H1 (cell line): ENCODE data around the gene PLCH2. TPM values are rescaled to one million over a fixed set of nuclear protein-coding genes. Genes with fewer than 3 reads are reported as not detected.

ENCODE experiments used
- CTCF ChIA-PET: fragments of 300-600 bp; sonication (Branson Sonifier 250); formaldehyde crosslinking; loops from one replicate; lab custom pipeline; 2021; ENCODE audit not compliant: partially characterized antibody; lab: Charles Lee
- POLR2A ChIA-PET: fragments of 300-600 bp; sonication (Branson Sonifier 250); formaldehyde crosslinking; loops from one replicate; lab custom pipeline; 2021; ENCODE audit warnings: inconsistent platforms; ENCODE audit not compliant: partially characterized antibody; lab: Charles Lee
- DNase-seq, 2 experiments: peaks; one replicate each; pipeline versions ENCODE4 v3.0.0 to v3.0.0-alpha.2; 2010 to 2022; ENCODE audit warnings: low spot score in 2 of 2, low read depth in 1 of 2, mixed read lengths in 1 of 2
- FAIRE-seq: peaks from 2 replicates; lab custom pipeline; 2011; peaks lifted over from hg19 to GRCh38; lab: Jason Lieb, UNC
- H2AFZ ChIP-seq: 2 replicates; pipeline ENCODE4 v1.8.1; 2012; ENCODE audit warnings: low read length, inconsistent platforms
- H2AK5ac ChIP-seq: 2 replicates; pipeline ENCODE4 v1.6.1; 2013; ENCODE audit warnings: low read depth, low read length
- H2BK120ac ChIP-seq: replicated peaks from 2 replicates; pipeline ENCODE3; 2013; ENCODE audit warnings: low read depth, low read length, inconsistent platforms
- H2BK12ac ChIP-seq: 2 replicates; pipeline ENCODE4 v1.6.1; 2013; ENCODE audit warnings: low read depth, low read length
- H2BK15ac ChIP-seq: 2 replicates; pipeline ENCODE4 v1.6.1; 2013; ENCODE audit warnings: low read length
- H2BK20ac ChIP-seq: 2 replicates; pipeline ENCODE4 v1.6.1; 2013; ENCODE audit warnings: low read length
- H2BK5ac ChIP-seq: 2 replicates; pipeline ENCODE4 v1.6.1; 2013; ENCODE audit warnings: low read depth, low read length
- H3K14ac ChIP-seq: 2 replicates; pipeline ENCODE4 v1.6.1; 2013; ENCODE audit warnings: inconsistent platforms; ENCODE audit not compliant: insufficient read length
- H3K18ac ChIP-seq: 2 replicates; pipeline ENCODE4 v1.6.1; 2013; ENCODE audit warnings: low read length; ENCODE audit errors: extremely low read depth
- H3K23ac ChIP-seq: 2 replicates; pipeline ENCODE4 v1.6.1; 2013; ENCODE audit warnings: inconsistent platforms; ENCODE audit not compliant: insufficient read length
- H3K23me2 ChIP-seq: 2 replicates; pipeline ENCODE4 v1.6.1; 2013; ENCODE audit warnings: low read depth, low read length
- H3K27ac ChIP-seq: 2 replicates; pipeline ENCODE4 v1.6.1; 2011; ENCODE audit warnings: low read depth, low read length, inconsistent platforms
- H3K27me3 ChIP-seq, 4 experiments: replicated peaks in 1 of 4; 1 replicate in 1 of 4; 2 replicates in 3 of 4; pipeline versions ENCODE4 v1.6.1 to v1.8.1; 2011 to 2013; ENCODE audit warnings: low read length in 3 of 4, mild to moderate bottlenecking in 3 of 4, inconsistent platforms in 2 of 4, mixed read lengths in 2 of 4, moderate library complexity in 1 of 4; ENCODE audit not compliant: control insufficient read depth in 3 of 4, insufficient read depth in 3 of 4; ENCODE audit errors: extremely low read depth in 1 of 4
- H3K36me3 ChIP-seq, 4 experiments: 2 replicates each; pipeline versions ENCODE4 v1.6.1 to v1.8.1; 2011 to 2013; ENCODE audit warnings: mild to moderate bottlenecking in 4 of 4, low read length in 3 of 4, moderate library complexity in 2 of 4, control low read depth in 1 of 4, inconsistent platforms in 1 of 4; ENCODE audit not compliant: insufficient read depth in 4 of 4, control insufficient read depth in 2 of 4
- H3K4ac ChIP-seq: replicated peaks from 2 replicates; pipeline ENCODE3; 2013; ENCODE audit warnings: low read length, low read depth, mixed read lengths, inconsistent platforms; ENCODE audit not compliant: insufficient read length
- H3K4me1 ChIP-seq, 4 experiments: replicated peaks in 1 of 4; 1 replicate in 1 of 4; 2 replicates in 3 of 4; pipeline versions ENCODE4 v1.6.1 to v1.8.1; 2011 to 2013; ENCODE audit warnings: low read length in 3 of 4, inconsistent platforms in 2 of 4, mixed read lengths in 1 of 4; ENCODE audit not compliant: insufficient read depth in 4 of 4, control insufficient read depth in 3 of 4
- H3K4me2 ChIP-seq, 2 experiments: 2 replicates each; pipeline versions ENCODE4 v1.6.1 to v1.8.1; 2011 to 2013; ENCODE audit warnings: low read depth in 2 of 2, low read length in 2 of 2, control low read depth in 1 of 2, inconsistent platforms in 1 of 2, mild to moderate bottlenecking in 1 of 2; ENCODE audit not compliant: insufficient read depth in 1 of 2
- H3K4me3 ChIP-seq, 4 experiments: fragments of 200-600, 300-600 bp in 1 of 4; sonication (generic), shearing (Covaris generic), sonication (Bioruptor Twin) in 1 of 4; 2 replicates each; pipeline versions ENCODE4 v1.5.1 to v1.8.1; 2011 to 2016; ENCODE audit warnings: low read length in 4 of 4, low read depth in 3 of 4, control low read depth in 2 of 4, inconsistent platforms in 2 of 4, mild to moderate bottlenecking in 2 of 4, mixed read lengths in 1 of 4, moderate library complexity in 1 of 4; ENCODE audit not compliant: insufficient read depth in 2 of 4; ENCODE audit errors: extremely low read depth in 1 of 4
- H3K56ac ChIP-seq: replicated peaks from 2 replicates; pipeline ENCODE3; 2013; ENCODE audit warnings: low read depth, mild to moderate bottlenecking, mixed read lengths, low read length, inconsistent platforms; ENCODE audit not compliant: insufficient read length
- H3K79me1 ChIP-seq: 2 replicates; pipeline ENCODE4 v1.6.1; 2013; ENCODE audit warnings: low read depth, low read length, control low read depth
- H3K79me2 ChIP-seq, 2 experiments: 2 replicates each; pipeline versions ENCODE4 v1.6.1 to v1.8.1; 2012 to 2013; ENCODE audit warnings: low read length in 2 of 2, mild to moderate bottlenecking in 2 of 2, inconsistent platforms in 1 of 2; ENCODE audit not compliant: insufficient read depth in 2 of 2, control insufficient read depth in 1 of 2
- H3K9ac ChIP-seq, 4 experiments: replicated peaks in 1 of 4; 1 replicate in 1 of 4; 2 replicates in 3 of 4; pipeline versions ENCODE4 v1.6.1 to v1.8.1; 2011 to 2013; ENCODE audit warnings: low read depth in 3 of 4, low read length in 3 of 4, control low read depth in 2 of 4, mild to moderate bottlenecking in 2 of 4, moderate library complexity in 2 of 4, inconsistent platforms in 1 of 4; ENCODE audit errors: extremely low read depth in 1 of 4
- H3K9me3 ChIP-seq, 2 experiments: 2 replicates each; pipeline versions ENCODE4 v1.6.1 to v1.8.1; 2012 to 2013; ENCODE audit warnings: mild to moderate bottlenecking in 2 of 2, moderate library complexity in 2 of 2, control low read depth in 1 of 2, inconsistent platforms in 1 of 2, low read depth in 1 of 2, low read length in 1 of 2, mixed read lengths in 1 of 2; ENCODE audit not compliant: insufficient read depth in 2 of 2
- H4K20me1 ChIP-seq, 2 experiments: replicated peaks in 1 of 2; 2 replicates each; pipeline versions ENCODE3 to v1.8.1; 2011 to 2013; ENCODE audit warnings: inconsistent platforms in 2 of 2, low read length in 2 of 2, mild to moderate bottlenecking in 1 of 2; ENCODE audit not compliant: insufficient read depth in 2 of 2, control insufficient read depth in 1 of 2
- H4K5ac ChIP-seq: 2 replicates; pipeline ENCODE4 v1.6.1; 2013; ENCODE audit warnings: low read length, low read depth, mixed read lengths, inconsistent platforms; ENCODE audit not compliant: insufficient read length
- H4K8ac ChIP-seq: 2 replicates; pipeline ENCODE4 v1.8.0; 2013; ENCODE audit warnings: mild to moderate bottlenecking, moderate library complexity, low read length, inconsistent platforms; ENCODE audit not compliant: insufficient read depth; ENCODE audit errors: extremely low read depth
- H4K91ac ChIP-seq: replicated peaks from 2 replicates; pipeline ENCODE3; 2013; ENCODE audit warnings: low read length, mixed read lengths, inconsistent platforms; ENCODE audit not compliant: insufficient read length
- CBX5 ChIP-seq: fragments of 300-800, 300-1000 bp; sonication (generic); IDR thresholded peaks from 2 replicates; pipeline ENCODE4 v1.7.1; 2016; ENCODE audit warnings: antibody characterized with exemption, low read length, low read depth
- FOSL1 ChIP-seq: IDR thresholded peaks from 2 replicates; pipeline ENCODE4 v1.6.1; 2011; ENCODE audit warnings: mild to moderate bottlenecking, low read depth, low read length, moderate library complexity; ENCODE audit not compliant: insufficient read depth
- HDAC6 ChIP-seq: IDR thresholded peaks from one replicate; pipeline ENCODE4 v1.7.1; 2012; ENCODE audit warnings: low read depth, mild to moderate bottlenecking, inconsistent platforms, low read length, moderate library complexity
- JUND ChIP-seq: IDR thresholded peaks from 2 replicates; pipeline ENCODE4 v1.6.1; 2011; ENCODE audit warnings: mild to moderate bottlenecking, improper control_type of control experiment, low read length
- POLR2AphosphoS5 ChIP-seq: IDR thresholded peaks from 2 replicates; pipeline ENCODE4 v1.6.1; 2011; ENCODE audit warnings: low read depth, low read length
- RAD21 ChIP-seq, 2 experiments: IDR thresholded peaks in 1 of 2; conservative IDR thresholded peaks in 1 of 2; 2 replicates each; pipeline ENCODE4 v1.6.1; 2011; ENCODE audit warnings: low read depth in 2 of 2, low read length in 2 of 2, improper control_type of control experiment in 1 of 2, inconsistent platforms in 1 of 2, mild to moderate bottlenecking in 1 of 2, moderate library complexity in 1 of 2
- RBBP5 ChIP-seq: IDR thresholded peaks from 2 replicates; pipeline ENCODE4 v1.7.1; 2012; ENCODE audit warnings: low read depth, mild to moderate bottlenecking, inconsistent platforms, low read length, moderate library complexity, borderline replicate concordance
- RFX5 ChIP-seq: IDR thresholded peaks from 2 replicates; pipeline ENCODE4 v1.6.1; 2011; ENCODE audit warnings: low read depth, low read length, improper control_type of control experiment, borderline replicate concordance
- SIX5 ChIP-seq: IDR thresholded peaks from 2 replicates; pipeline ENCODE4 v1.6.1; 2011; ENCODE audit warnings: mild to moderate bottlenecking, low read depth, low read length
- SUZ12 ChIP-seq: fragments of 200-600 bp; sonication (generic); IDR thresholded peaks from 2 replicates; pipeline ENCODE4 v1.6.1; 2012; ENCODE audit warnings: mild to moderate bottlenecking, inconsistent platforms, low read length, moderate library complexity, mixed read lengths
- TBP ChIP-seq: IDR thresholded peaks from 2 replicates; pipeline ENCODE4 v1.6.1; 2011; ENCODE audit warnings: low read depth, low read length, improper control_type of control experiment
- WGBS, 2 experiments: shearing (Covaris generic) in 1 of 2; methylation state at CpG; one replicate each; pipeline versions ENCODE4 v1.1.6 to v1.1.7; 2013 to 2015; ENCODE audit warnings: low lambda C conversion rate in 2 of 2, mixed read lengths in 2 of 2, inconsistent platforms in 1 of 2, low coverage in 1 of 2, missing lambda C conversion rate in 1 of 2; ENCODE audit not compliant: insufficient replicate concordance in 2 of 2, insufficient coverage in 1 of 2, insufficient read length in 1 of 2; ENCODE audit errors: extremely low coverage in 1 of 2, missing lambda C conversion rate in 1 of 2; 5-methylcytosine and 5-hydroxymethylcytosine counted together
- polyA plus RNA-seq, 7 experiments: library from polyadenylated mRNA; depleted of rRNA in 3 of 7; stranded (reverse) in 5 of 7; unstranded in 2 of 7; fragments of >200 nt in 5 of 7; fragments of 200-250 nt in 2 of 7; gene quantifications; 1 replicate in 5 of 7; 2 replicates in 1 of 7; 4 replicates in 1 of 7; pipeline versions ENCODE4 v1.2.1 to v1.2.3, GENCODE V29; 2011 to 2013; ENCODE audit warnings: missing spikeins in 2 of 7, mixed read lengths in 2 of 7
- total RNA-seq: library from RNA; stranded (reverse); fragmentation: NEBNext Ultra II Directional; extraction: Animal tissue kit (Norgen Biotek cat#: 25700); gene quantifications from 2 replicates; pipeline ENCODE4 v1.2.1, GENCODE V29; 2021

Gene PLCH2
- total and polyA plus RNA-seq, 2 of the 8 experiments (the other 6 are each of a cell fraction or from before 2014, with no cell fraction given) = 0.14 to 0.19 TPM

DNA sequence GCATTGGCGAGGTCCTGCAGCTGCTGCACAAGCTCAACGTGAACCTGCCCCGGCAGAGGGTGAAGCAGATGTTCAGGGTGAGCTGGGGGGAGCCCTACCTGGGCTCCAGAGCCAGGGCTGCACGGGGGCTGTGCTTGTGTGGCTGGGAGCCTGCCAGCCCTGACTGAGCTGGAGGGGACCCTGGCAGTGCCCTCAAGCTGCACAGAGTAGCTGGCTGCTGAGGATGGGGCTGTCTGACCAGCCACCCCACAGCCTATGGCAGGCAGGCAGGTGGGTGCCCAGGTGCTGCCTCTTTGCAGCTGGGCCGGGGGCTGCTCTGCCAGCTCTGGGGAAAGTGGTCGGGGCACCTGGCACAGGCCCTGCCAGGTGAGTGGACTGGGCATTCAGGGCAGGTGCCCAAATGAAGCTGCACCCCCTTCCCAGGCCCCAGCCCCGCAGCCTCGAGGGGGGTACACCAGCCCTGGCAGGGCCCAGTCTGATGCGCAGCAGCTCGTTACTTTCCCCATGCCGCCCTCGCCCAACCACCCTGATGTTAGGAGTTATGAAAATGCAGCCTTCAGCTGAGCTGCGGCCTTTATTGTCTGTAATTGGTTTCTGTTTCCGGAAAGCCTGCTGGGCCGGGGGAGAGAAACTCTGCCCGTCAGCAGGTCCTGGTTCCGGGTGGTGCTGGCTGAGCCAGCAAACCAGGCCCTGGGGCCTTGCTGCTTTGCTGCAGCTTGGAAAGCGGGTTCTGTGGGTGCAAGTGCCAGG, 4.3 kb downstream of the PLCH2 start:
- Histone ChIP-seq H2BK120ac (no peak overlapping the region), H3K9me3 (no peaks in the 10 kb centered on the region), H2BK12ac (no peak overlapping the region), H3K27me3 (peaks cover 0 to 2% (median 0%) of the 10 kb centered on the region in 4 experiments; a peak in 1 of 7 replicates), H2AK5ac (no peak overlapping the region), H2AFZ (no peak overlapping the region), H4K91ac (no peak overlapping the region), H3K23ac (no peak overlapping the region), H3K56ac (no peak overlapping the region), H3K18ac (no peak overlapping the region), H2BK20ac (no peak overlapping the region), H3K4me1 (peaks cover 0 to 2% (median 0%) of the 10 kb centered on the region in 4 experiments; a peak in 1 of 7 replicates), H4K20me1 (peaks cover 0 to 5% of the 10 kb centered on the region in 2 experiments), H3K14ac (no peak overlapping the region), H3K4me3 (no peak overlapping the region), H3K36me3 (no peaks in the 10 kb centered on the region), H2BK5ac (no peak overlapping the region), H3K79me1 (no peaks in the 10 kb centered on the region), H3K23me2 (no peaks in the 10 kb centered on the region; the same call in 1 of the 2 replicates), H2BK15ac (no peak overlapping the region), H3K27ac (no peak overlapping the region), H3K4me2 (no peak overlapping the region), H4K5ac (no peak overlapping the region), H3K9ac (no peak overlapping the region), H3K4ac (no peak overlapping the region), H4K8ac (no peak overlapping the region), H3K79me2 (no peaks in the 10 kb centered on the region)
- ChIA-PET CTCF (interaction anchor here (1.0 to 2.4 kb wide), 9 partner anchors 9 to 57 kb away, joined by 3 to 14 read pairs (median 5); no protein-coding TSS in a partner anchor), POLR2A (interaction anchor here (0.7 to 1.5 kb wide), 2 partner anchors 49 to 81 kb away, joined by 3 read pairs; no protein-coding TSS in a partner anchor)
- 88% methylated on average over 18 of the region's 18 CpGs; no CpG with 5 or more reads in 1 of the 2 experiments for WGBS, 2 experiments
- DNase-seq (no peak), FAIRE-seq (no peak)
- TF ChIP-seq POLR2AphosphoS5 (no peak), RAD21 (IDR thresholded peaks at IDR 0.05 in 1 of 2, conservative IDR thresholded peaks at IDR 0.05 in 1 of 2; ENCODE audit: low read depth in 2 of 2, low read length in 2 of 2) (no peak), CBX5 (no peak), FOSL1 (no peak), HDAC6 (no peak), JUND (no peak), RBBP5 (no peak), SIX5 (no peak), SUZ12 (no peak), TBP (no peak), RFX5 (no peak)
